GM12878 (cell line): ENCODE data around the gene TSC2. TPM values are rescaled to one million over a fixed set of nuclear protein-coding genes. Genes with fewer than 3 reads are reported as not detected.
A peak's percentile ranks its signal among the peaks of the same experiment; 100 is the strongest.

Source experiments
- ATAC-seq: fragments of 200-7000 bp; cut with Tn5 transposase; 3 replicates; pipeline ENCODE4 v1.9.1; 2020; ENCODE audit warnings: mild to moderate bottlenecking, moderate library complexity
- BruUV-seq: library from RNA; stranded (reverse); fragments of 400-500 nt; replicated peaks from 2 replicates; lab custom pipeline; 2021; lab: Mats Ljungman, UMichigan
- CTCF ChIA-PET: fragments of 300-600 bp; sonication (Branson Sonifier 250); formaldehyde crosslinking; extraction: SDS; loops from one replicate; lab custom pipeline; 2021; ENCODE audit warnings: inconsistent platforms; lab: Yijun Ruan, JAX
- POLR2A ChIA-PET: fragments of 350-600 bp; formaldehyde crosslinking; extraction: SDS; loops from one replicate; lab custom pipeline; 2021; ENCODE audit warnings: inconsistent platforms; lab: Charles Lee
- RAD21 ChIA-PET: fragments of 300-600 bp; sonication (Branson Sonifier 250); formaldehyde crosslinking; loops from one replicate; lab custom pipeline; 2023; ENCODE audit warnings: antibody characterized with exemption; ENCODE audit not compliant: unreplicated experiment; lab: Charles Lee
- SMC1A ChIA-PET: fragments of 300-600 bp; sonication (Branson Sonifier 250); formaldehyde crosslinking; loops from one replicate; lab custom pipeline; 2023; ENCODE audit not compliant: unreplicated experiment, uncharacterized antibody; lab: Charles Lee
- DNase-seq: peaks from one replicate; pipeline ENCODE4 v3.0.0-alpha.2; 2011; ENCODE audit warnings: low read depth, low spot score
- FAIRE-seq: peaks from 3 replicates; lab custom pipeline; 2011; peaks lifted over from hg19 to GRCh38; lab: Jason Lieb, UNC
- H2AFZ ChIP-seq: 2 replicates; pipeline ENCODE4 v1.6.0; 2011; ENCODE audit warnings: low read depth, low read length, control low read depth; ENCODE audit not compliant: control insufficient read depth
- H3K27ac ChIP-seq: 2 replicates; pipeline ENCODE4 v1.5.1; 2011; ENCODE audit warnings: control low read depth; ENCODE audit not compliant: control insufficient read depth, insufficient read depth
- H3K27me3 ChIP-seq, 2 experiments: replicated peaks in 1 of 2; 2 replicates each; pipeline versions ENCODE4 v1.6.0 to v1.6.1; 2011; ENCODE audit warnings: low read length in 1 of 2; ENCODE audit not compliant: control insufficient read depth in 2 of 2, insufficient read depth in 2 of 2
- H3K36me3 ChIP-seq, 2 experiments: 2 replicates each; pipeline ENCODE4 v1.5.1; 2011; ENCODE audit warnings: low read length in 1 of 2; ENCODE audit not compliant: control insufficient read depth in 2 of 2, insufficient read depth in 2 of 2
- H3K4me1 ChIP-seq: 2 replicates; pipeline ENCODE4 v1.6.1; 2011; ENCODE audit warnings: mild to moderate bottlenecking, low read length, moderate library complexity, mixed read lengths; ENCODE audit not compliant: control insufficient read depth, insufficient read depth
- H3K4me2 ChIP-seq: 2 replicates; pipeline ENCODE4 v1.6.0; 2011; ENCODE audit warnings: control low read depth; ENCODE audit not compliant: control insufficient read depth, insufficient read depth
- H3K4me3 ChIP-seq: fragments of 200-600 bp; sonication (generic); 2 replicates; pipeline ENCODE4 v1.5.1; 2016
- H3K79me2 ChIP-seq: 2 replicates; pipeline ENCODE4 v1.6.0; 2011; ENCODE audit warnings: low read length; ENCODE audit not compliant: control insufficient read depth, insufficient read depth
- H3K9ac ChIP-seq: 2 replicates; pipeline ENCODE4 v1.8.0; 2011; ENCODE audit warnings: low read length, control low read depth, mixed read lengths; ENCODE audit not compliant: control insufficient read depth, insufficient read depth
- H3K9me3 ChIP-seq: replicated peaks from 3 replicates; pipeline ENCODE4 v1.5.1; 2011; ENCODE audit warnings: mild to moderate bottlenecking, low read length; ENCODE audit not compliant: control insufficient read depth, insufficient read depth
- H4K20me1 ChIP-seq: 2 replicates; pipeline ENCODE4 v1.6.0; 2011; ENCODE audit not compliant: control insufficient read depth, insufficient read depth
- FOXK2 ChIP-seq: fragments of 450-650 bp; IDR thresholded peaks from 2 replicates; pipeline ENCODE4 v1.6.1; 2017; ENCODE audit warnings: mild to moderate bottlenecking, moderate library complexity
- HSF1 ChIP-seq: fragments of 150-350 bp; IDR thresholded peaks from 2 replicates; pipeline ENCODE4 v1.6.1; 2014; ENCODE audit warnings: mild to moderate bottlenecking, low read depth, low read length
- JUND ChIP-seq: IDR thresholded peaks from 2 replicates; pipeline ENCODE4 v1.6.1; 2012; ENCODE audit warnings: low read depth, mild to moderate bottlenecking, low read length, improper control_type of control experiment, moderate library complexity
- KLF5 ChIP-seq: fragments of 450-650 bp; IDR thresholded peaks from 2 replicates; pipeline ENCODE4 v1.6.1; 2014; ENCODE audit warnings: mild to moderate bottlenecking; ENCODE audit not compliant: partially characterized antibody
- POLR2A ChIP-seq: IDR thresholded peaks from 2 replicates; pipeline ENCODE4 v1.6.1; 2011; ENCODE audit warnings: low read depth, mild to moderate bottlenecking, low read length
- WGBS: methylation state at CpG from one replicate; pipeline ENCODE4 v1.1.6; 2016; ENCODE audit warnings: low lambda C conversion rate; ENCODE audit not compliant: insufficient replicate concordance, insufficient coverage; ENCODE audit errors: missing lambda C conversion rate; 5-methylcytosine and 5-hydroxymethylcytosine counted together
- in situ Hi-C: fragments of 300-500 bp; cut with MboI; formaldehyde crosslinking; loops from 9 replicates; pipeline ENCODE4 v1.14.3; 2018; ENCODE audit warnings: mixed read lengths
- intact Hi-C: fragments of 100-400 bp; cut with micrococcal nuclease; formaldehyde crosslinking; loops from one replicate; pipeline ENCODE4 v1.14.2; 2022; ENCODE audit not compliant: unreplicated experiment
- polyA plus RNA-seq, 11 experiments: library from polyadenylated mRNA; depleted of rRNA in 4 of 11; unstranded in 6 of 11; stranded (reverse) in 5 of 11; fragments of >200 nt; fragmentation: Nextera tagmentation in 4 of 11; fragmentation: Illumina TruSeq in 1 of 11; extraction: Ambion mirVana in 4 of 11; extraction: Trizol in 1 of 11; gene quantifications; 1 replicate in 1 of 11; 2 replicates in 10 of 11; pipeline versions ENCODE4 v1.2.1 to v1.2.3, GENCODE V29; 2011 to 2016; ENCODE audit warnings: inconsistent platforms in 2 of 11, missing spikeins in 2 of 11, low read depth in 1 of 11
- total RNA-seq, 4 experiments: library from RNA; depleted of rRNA in 3 of 4; stranded (reverse); fragments of >200 nt in 3 of 4; fragmentation: Illumina TruSeq in 1 of 4; extraction: Trizol in 1 of 4; gene quantifications; 2 replicates each; pipeline versions ENCODE4 v1.2.1 to v1.2.3, GENCODE V29; 2013 to 2021
- TF ChIP-seq, protein P1 (sequence below): fragments of 450-650 bp; IDR thresholded peaks from 2 replicates; pipeline ENCODE4 v1.6.1; 2016; ENCODE audit warnings: mild to moderate bottlenecking, moderate library complexity, borderline replicate concordance

Gene TSC2
- total and polyA plus RNA-seq, 10 of the 15 experiments (the other 5 are each of a cell fraction or from before 2014, with no cell fraction given) = 1.6 to 77.0 (median 21.6) TPM

DNA sequence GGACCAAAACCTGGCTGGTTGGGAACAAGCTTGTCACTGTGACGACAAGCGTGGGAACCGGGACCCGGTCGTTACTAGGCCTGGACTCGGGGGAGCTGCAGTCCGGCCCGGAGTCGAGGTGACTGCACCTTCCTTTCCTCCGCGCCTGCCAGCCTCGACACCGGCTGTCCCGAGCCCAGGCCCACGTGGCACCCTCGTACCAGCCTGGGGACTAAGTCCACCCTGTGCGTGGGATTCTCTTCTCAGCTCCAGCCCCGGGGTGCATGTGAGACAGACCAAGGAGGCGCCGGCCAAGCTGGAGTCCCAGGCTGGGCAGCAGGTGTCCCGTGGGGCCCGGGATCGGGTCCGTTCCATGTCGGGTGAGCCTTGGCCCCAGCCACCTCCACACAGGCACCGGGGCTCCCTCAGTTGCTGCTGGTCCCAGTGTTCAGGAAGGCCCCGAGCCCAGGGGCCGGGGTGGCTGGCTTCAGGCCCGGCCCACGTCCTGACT is 31.6 kb downstream of the TSC2 start:
- no peaks in the 10 kb centered on the region for H3K4me1 ChIP-seq
- no peak overlapping the region for H3K9ac ChIP-seq
- WGBS = 87% methylated on average over 23 of the region's 30 CpGs
- in situ Hi-C loops (no loop called here), intact Hi-C loops (no loop called here)
- DNase-seq (no peak), FAIRE-seq (no peak), ATAC-seq (no peak)
- no TSS peak for BruUV-seq
- H4K20me1 ChIP-seq = no peaks in the 10 kb centered on the region
- H3K27me3 ChIP-seq = no peaks in the 10 kb centered on the region
- peaks cover 0 to 4% of the 10 kb centered on the region in 2 experiments; a peak in 3 of 4 replicates for H3K36me3 ChIP-seq
- ChIA-PET POLR2A (no interaction called here), RAD21 (no interaction called here), SMC1A (no interaction called here), CTCF (no interaction called here)
- H3K4me2 ChIP-seq = no peak overlapping the region
- no peaks in the 10 kb centered on the region for H3K79me2 ChIP-seq
- no peak overlapping the region for H2AFZ ChIP-seq
- H3K27ac ChIP-seq = no peak overlapping the region
- TF ChIP-seq FOXK2 = no peak
- no peak for TF ChIP-seq KLF5
- no peak for TF ChIP-seq HSF1
- TF ChIP-seq JUND = no peak
- TF ChIP-seq POLR2A = 0 out of 2 replicates have a peak, but pooled peaks have one; percentile 0
- TF ChIP-seq, protein P1, sequence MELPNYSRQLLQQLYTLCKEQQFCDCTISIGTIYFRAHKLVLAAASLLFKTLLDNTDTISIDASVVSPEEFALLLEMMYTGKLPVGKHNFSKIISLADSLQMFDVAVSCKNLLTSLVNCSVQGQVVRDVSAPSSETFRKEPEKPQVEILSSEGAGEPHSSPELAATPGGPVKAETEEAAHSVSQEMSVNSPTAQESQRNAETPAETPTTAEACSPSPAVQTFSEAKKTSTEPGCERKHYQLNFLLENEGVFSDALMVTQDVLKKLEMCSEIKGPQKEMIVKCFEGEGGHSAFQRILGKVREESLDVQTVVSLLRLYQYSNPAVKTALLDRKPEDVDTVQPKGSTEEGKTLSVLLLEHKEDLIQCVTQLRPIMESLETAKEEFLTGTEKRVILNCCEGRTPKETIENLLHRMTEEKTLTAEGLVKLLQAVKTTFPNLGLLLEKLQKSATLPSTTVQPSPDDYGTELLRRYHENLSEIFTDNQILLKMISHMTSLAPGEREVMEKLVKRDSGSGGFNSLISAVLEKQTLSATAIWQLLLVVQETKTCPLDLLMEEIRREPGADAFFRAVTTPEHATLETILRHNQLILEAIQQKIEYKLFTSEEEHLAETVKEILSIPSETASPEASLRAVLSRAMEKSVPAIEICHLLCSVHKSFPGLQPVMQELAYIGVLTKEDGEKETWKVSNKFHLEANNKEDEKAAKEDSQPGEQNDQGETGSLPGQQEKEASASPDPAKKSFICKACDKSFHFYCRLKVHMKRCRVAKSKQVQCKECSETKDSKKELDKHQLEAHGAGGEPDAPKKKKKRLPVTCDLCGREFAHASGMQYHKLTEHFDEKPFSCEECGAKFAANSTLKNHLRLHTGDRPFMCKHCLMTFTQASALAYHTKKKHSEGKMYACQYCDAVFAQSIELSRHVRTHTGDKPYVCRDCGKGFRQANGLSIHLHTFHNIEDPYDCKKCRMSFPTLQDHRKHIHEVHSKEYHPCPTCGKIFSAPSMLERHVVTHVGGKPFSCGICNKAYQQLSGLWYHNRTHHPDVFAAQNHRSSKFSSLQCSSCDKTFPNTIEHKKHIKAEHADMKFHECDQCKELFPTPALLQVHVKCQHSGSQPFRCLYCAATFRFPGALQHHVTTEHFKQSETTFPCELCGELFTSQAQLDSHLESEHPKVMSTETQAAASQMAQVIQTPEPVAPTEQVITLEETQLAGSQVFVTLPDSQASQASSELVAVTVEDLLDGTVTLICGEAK = no peak
- H3K9me3 ChIP-seq = no peaks in the 10 kb centered on the region
- H3K4me3 ChIP-seq = no peak overlapping the region
